ENCODE data around the gene UBE2E2. TPM values are rescaled to one million over a fixed set of nuclear protein-coding genes. Genes with fewer than 3 reads are reported as not detected.

UBE2E2 gene
- total RNA-seq, 1 experiment from 2014 or later: 38.6 TPM

GRCh38 chr3:23539185-23539584, 336.1 kb downstream of the UBE2E2 start:
- no peak overlapping the region for H2AK5ac ChIP-seq (ENCODE audit: insufficient read length, low read length)
- no peaks in the 10 kb centered on the region for H3K79me2 ChIP-seq (ENCODE audit: insufficient read depth, low read length)
- no peak overlapping the region for H4K91ac ChIP-seq (ENCODE audit: insufficient read length, low read depth, low read length)
- H3K79me1 ChIP-seq (ENCODE audit: insufficient read depth, low read depth, low read length, poor library complexity, severe bottlenecking): no peaks in the 10 kb centered on the region
- H3K4me3 Mint-ChIP-seq: no peak overlapping the region
- no peaks in the 10 kb centered on the region for H3K9me3 Mint-ChIP-seq
- no peak overlapping the region for H3K14ac ChIP-seq (ENCODE audit: insufficient read depth, low read length)
- H2BK15ac ChIP-seq (ENCODE audit: low read depth, low read length): no peak overlapping the region
- H2BK20ac ChIP-seq (ENCODE audit: low read depth, low read length, poor library complexity, severe bottlenecking): no peak overlapping the region
- H3K27me3 ChIP-seq (ENCODE audit: insufficient read depth, low read length): no peaks in the 10 kb centered on the region
- H3K4ac ChIP-seq (ENCODE audit: low read depth, low read length): no peak overlapping the region
- H3K4me2 ChIP-seq (ENCODE audit: insufficient read depth, insufficient read length, low read length): no peak overlapping the region
- no peak for DNase-seq
- H3K23me2 ChIP-seq (ENCODE audit: insufficient read length, low read depth, low read length, poor library complexity, severe bottlenecking): no peaks in the 10 kb centered on the region
- peaks cover 27 to 29% of the 10 kb centered on the region in 2 experiments for H3K4me1 Mint-ChIP-seq
- H2BK5ac ChIP-seq (ENCODE audit: insufficient read length, low read length): no peak overlapping the region
- WGBS (ENCODE audit: extremely low coverage, insufficient read length, low lambda C conversion rate): no CpG with 5 or more reads among the region's 2 CpGs
- H4K8ac ChIP-seq (replicated peaks; ENCODE audit: insufficient read length, low read depth, low read length): no peak overlapping the region
- no peaks in the 10 kb centered on the region for H3K36me3 Mint-ChIP-seq (ENCODE audit: insufficient read depth in 1 of 3, low read depth in 3 of 3)
- H3T11ph ChIP-seq (ENCODE audit: low read length): no peak overlapping the region
- TF ChIP-seq CTCF (conservative IDR thresholded peaks at IDR 0.05): no peak
- H3K9ac ChIP-seq (ENCODE audit: extremely low read depth, insufficient read length, low read length): no peak overlapping the region
- no peaks in the 10 kb centered on the region for H3K9me3 ChIP-seq (ENCODE audit: control insufficient read depth, low read depth, low read length)
- H2AFZ ChIP-seq (ENCODE audit: low read length): no peak overlapping the region
- no peak overlapping the region for H3K27ac Mint-ChIP-seq
- no peak overlapping the region for H3K18ac ChIP-seq (ENCODE audit: insufficient read length, low read depth, low read length)
- no peak overlapping the region for H2BK12ac ChIP-seq (ENCODE audit: insufficient read length, low read depth, low read length)
- H3K56ac ChIP-seq (ENCODE audit: insufficient read length, low read depth, low read length): no peak overlapping the region
- H3K4me1 ChIP-seq (ENCODE audit: insufficient read depth, low read length): peaks cover 6% of the 10 kb centered on the region; the same call in 1 of the 2 replicates
- H2BK120ac ChIP-seq (ENCODE audit: low read depth, low read length, poor library complexity, severe bottlenecking): no peak overlapping the region
- no peaks in the 10 kb centered on the region for H4K20me1 ChIP-seq (ENCODE audit: control insufficient read depth, insufficient read depth, insufficient read length)
- no peaks in the 10 kb centered on the region for H3K27me3 Mint-ChIP-seq (ENCODE audit: low read depth)
- no peak overlapping the region for H3K27ac ChIP-seq (ENCODE audit: insufficient read length, low read depth, low read length)
- H3K23ac ChIP-seq (ENCODE audit: insufficient read length, low read depth, low read length): no peak overlapping the region
- H4K5ac ChIP-seq (ENCODE audit: insufficient read length, low read depth, low read length): no peak overlapping the region

All from H9 (cell line).